GM12878 (cell line): Measurements from ENCODE around the gene SIGLEC10. TPM values are rescaled to one million over a fixed set of nuclear protein-coding genes. Genes with fewer than 3 reads are reported as not detected.
A peak's percentile ranks its signal among the peaks of the same experiment; 100 is the strongest.

ENCODE experiments used
- ATAC-seq: fragments of 200-7000 bp; cut with Tn5 transposase; 3 replicates; pipeline ENCODE4 v1.9.1; 2020; ENCODE audit warnings: mild to moderate bottlenecking, moderate library complexity
- BruUV-seq: library from RNA; stranded (reverse); fragments of 400-500 nt; replicated peaks from 2 replicates; lab custom pipeline; 2021; lab: Mats Ljungman, UMichigan
- CTCF ChIA-PET: fragments of 300-600 bp; sonication (Branson Sonifier 250); formaldehyde crosslinking; extraction: SDS; loops from one replicate; lab custom pipeline; 2021; ENCODE audit warnings: inconsistent platforms; lab: Yijun Ruan, JAX
- POLR2A ChIA-PET: fragments of 350-600 bp; formaldehyde crosslinking; extraction: SDS; loops from one replicate; lab custom pipeline; 2021; ENCODE audit warnings: inconsistent platforms; lab: Charles Lee
- RAD21 ChIA-PET: fragments of 300-600 bp; sonication (Branson Sonifier 250); formaldehyde crosslinking; loops from one replicate; lab custom pipeline; 2023; ENCODE audit warnings: antibody characterized with exemption; ENCODE audit not compliant: unreplicated experiment; lab: Charles Lee
- SMC1A ChIA-PET: fragments of 300-600 bp; sonication (Branson Sonifier 250); formaldehyde crosslinking; loops from one replicate; lab custom pipeline; 2023; ENCODE audit not compliant: unreplicated experiment, uncharacterized antibody; lab: Charles Lee
- DNase-seq: peaks from one replicate; pipeline ENCODE4 v3.0.0-alpha.2; 2011; ENCODE audit warnings: low read depth, low spot score
- FAIRE-seq: peaks from 3 replicates; lab custom pipeline; 2011; peaks lifted over from hg19 to GRCh38; lab: Jason Lieb, UNC
- H2AFZ ChIP-seq: 2 replicates; pipeline ENCODE4 v1.6.0; 2011; ENCODE audit warnings: low read depth, low read length, control low read depth; ENCODE audit not compliant: control insufficient read depth
- H3K27ac ChIP-seq: 2 replicates; pipeline ENCODE4 v1.5.1; 2011; ENCODE audit warnings: control low read depth; ENCODE audit not compliant: control insufficient read depth, insufficient read depth
- H3K27me3 ChIP-seq, 2 experiments: replicated peaks in 1 of 2; 2 replicates each; pipeline versions ENCODE4 v1.6.0 to v1.6.1; 2011; ENCODE audit warnings: low read length in 1 of 2; ENCODE audit not compliant: control insufficient read depth in 2 of 2, insufficient read depth in 2 of 2
- H3K36me3 ChIP-seq, 2 experiments: 2 replicates each; pipeline ENCODE4 v1.5.1; 2011; ENCODE audit warnings: low read length in 1 of 2; ENCODE audit not compliant: control insufficient read depth in 2 of 2, insufficient read depth in 2 of 2
- H3K4me1 ChIP-seq: 2 replicates; pipeline ENCODE4 v1.6.1; 2011; ENCODE audit warnings: mild to moderate bottlenecking, low read length, moderate library complexity, mixed read lengths; ENCODE audit not compliant: control insufficient read depth, insufficient read depth
- H3K4me2 ChIP-seq: 2 replicates; pipeline ENCODE4 v1.6.0; 2011; ENCODE audit warnings: control low read depth; ENCODE audit not compliant: control insufficient read depth, insufficient read depth
- H3K4me3 ChIP-seq: fragments of 200-600 bp; sonication (generic); 2 replicates; pipeline ENCODE4 v1.5.1; 2016
- H3K79me2 ChIP-seq: 2 replicates; pipeline ENCODE4 v1.6.0; 2011; ENCODE audit warnings: low read length; ENCODE audit not compliant: control insufficient read depth, insufficient read depth
- H3K9ac ChIP-seq: 2 replicates; pipeline ENCODE4 v1.8.0; 2011; ENCODE audit warnings: low read length, control low read depth, mixed read lengths; ENCODE audit not compliant: control insufficient read depth, insufficient read depth
- H3K9me3 ChIP-seq: replicated peaks from 3 replicates; pipeline ENCODE4 v1.5.1; 2011; ENCODE audit warnings: mild to moderate bottlenecking, low read length; ENCODE audit not compliant: control insufficient read depth, insufficient read depth
- H4K20me1 ChIP-seq: 2 replicates; pipeline ENCODE4 v1.6.0; 2011; ENCODE audit not compliant: control insufficient read depth, insufficient read depth
- BCL3 ChIP-seq: IDR thresholded peaks from 2 replicates; pipeline ENCODE4 v1.6.1; 2011; ENCODE audit warnings: borderline replicate concordance, low read depth, mild to moderate bottlenecking, moderate library complexity, low read length; ENCODE audit not compliant: insufficient read depth, poor library complexity, severe bottlenecking
- CEBPZ ChIP-seq: fragments of 150-350 bp; IDR thresholded peaks from 2 replicates; pipeline ENCODE4 v1.6.1; 2016; ENCODE audit warnings: low read depth, low read length
- EGR1 ChIP-seq, 2 experiments: IDR thresholded peaks; 1 replicate in 1 of 2; 2 replicates in 1 of 2; pipeline ENCODE4 v1.6.1; 2011 to 2012; ENCODE audit warnings: low read depth in 2 of 2, low read length in 2 of 2, borderline replicate concordance in 1 of 2, mild to moderate bottlenecking in 1 of 2, moderate library complexity in 1 of 2
- NR2F1 ChIP-seq: fragments of 450-650 bp; conservative IDR thresholded peaks from 2 replicates; pipeline ENCODE4 v1.6.1; 2017; ENCODE audit warnings: mild to moderate bottlenecking
- POLR2AphosphoS5 ChIP-seq: IDR thresholded peaks from 2 replicates; pipeline ENCODE4 v1.6.1; 2011; ENCODE audit warnings: mild to moderate bottlenecking, low read length, inconsistent platforms
- ZSCAN29 ChIP-seq: fragments of 450-650 bp; IDR thresholded peaks from 2 replicates; pipeline ENCODE4 v1.6.1; 2017; ENCODE audit warnings: mild to moderate bottlenecking, moderate library complexity
- WGBS: methylation state at CpG from one replicate; pipeline ENCODE4 v1.1.6; 2016; ENCODE audit warnings: low lambda C conversion rate; ENCODE audit not compliant: insufficient replicate concordance, insufficient coverage; ENCODE audit errors: missing lambda C conversion rate; 5-methylcytosine and 5-hydroxymethylcytosine counted together
- in situ Hi-C: fragments of 300-500 bp; cut with MboI; formaldehyde crosslinking; loops from 9 replicates; pipeline ENCODE4 v1.14.3; 2018; ENCODE audit warnings: mixed read lengths
- intact Hi-C: fragments of 100-400 bp; cut with micrococcal nuclease; formaldehyde crosslinking; loops from one replicate; pipeline ENCODE4 v1.14.2; 2022; ENCODE audit not compliant: unreplicated experiment
- polyA plus RNA-seq, 11 experiments: library from polyadenylated mRNA; depleted of rRNA in 4 of 11; unstranded in 6 of 11; stranded (reverse) in 5 of 11; fragments of >200 nt; fragmentation: Nextera tagmentation in 4 of 11; fragmentation: Illumina TruSeq in 1 of 11; extraction: Ambion mirVana in 4 of 11; extraction: Trizol in 1 of 11; gene quantifications; 1 replicate in 1 of 11; 2 replicates in 10 of 11; pipeline versions ENCODE4 v1.2.1 to v1.2.3, GENCODE V29; 2011 to 2016; ENCODE audit warnings: inconsistent platforms in 2 of 11, missing spikeins in 2 of 11, low read depth in 1 of 11
- total RNA-seq, 4 experiments: library from RNA; depleted of rRNA in 3 of 4; stranded (reverse); fragments of >200 nt in 3 of 4; fragmentation: Illumina TruSeq in 1 of 4; extraction: Trizol in 1 of 4; gene quantifications; 2 replicates each; pipeline versions ENCODE4 v1.2.1 to v1.2.3, GENCODE V29; 2013 to 2021

SIGLEC10 gene
- total and polyA plus RNA-seq, 10 of the 15 experiments (the other 5 are each of a cell fraction or from before 2014, with no cell fraction given), result 2.3 to 16.8 (median 7.8) TPM

GRCh38 chr19:51387924-51388389 is 29.5 kb downstream of the SIGLEC10 start, which contains the start of gene LIM2:
Gene LIM2, minus strand, starts transcription at chr19:51387974. Its CDS starts 531 bp downstream, at chr19:51387443.
- in situ Hi-C loops (loop anchor here (25.0 kb wide), 1 partner anchor 1149 kb away; the partner anchor contains the start of gene ZNF808), intact Hi-C loops (no loop called here)
- ATAC-seq (no peak), DNase-seq (no peak), FAIRE-seq (no peak)
- 66% methylated on average over 15 of the region's 15 CpGs for WGBS
- BruUV-seq, result no TSS peak
- no peaks in the 10 kb centered on the region for H3K36me3 ChIP-seq
- ChIA-PET SMC1A (interaction anchor here (0.9 kb wide), 1 partner anchor 12 kb away, joined by 3 read pairs; no protein-coding TSS in a partner anchor), CTCF (interaction anchor here (0.7 to 0.8 kb wide), 2 partner anchors 29 to 273 kb away, joined by 3 read pairs; partner anchors contain the start of gene SIGLEC10), RAD21 (no interaction called here), POLR2A (interaction anchor here (1.0 kb wide), 1 partner anchor 29 kb away, joined by 3 read pairs; the partner anchor contains the start of gene SIGLEC10)
- H3K9me3 ChIP-seq, result no peaks in the 10 kb centered on the region
- TF ChIP-seq BCL3, result peak; percentile 74
- no peak for TF ChIP-seq CEBPZ
- no peak for TF ChIP-seq POLR2AphosphoS5
- TF ChIP-seq NR2F1, result peak; percentile 80
- no peak for TF ChIP-seq ZSCAN29
- peak in 1 of 2 experiments; percentile 59; a peak in 2 of 3 replicates for TF ChIP-seq EGR1 (IDR thresholded peaks at IDR 0.05; ENCODE audit: borderline replicate concordance in 1 of 2, low read depth in 2 of 2, low read length in 2 of 2)
- no peak within 1 kb of the TSS for H3K9ac ChIP-seq
- H3K4me3 ChIP-seq, result no peak within 1 kb of the TSS
- no peaks in the 10 kb centered on the region for H3K79me2 ChIP-seq
- H2AFZ ChIP-seq, result no peak within 1 kb of the TSS
- H3K27ac ChIP-seq, result no peak within 1 kb of the TSS
- H4K20me1 ChIP-seq, result no peaks in the 10 kb centered on the region
- H3K4me2 ChIP-seq, result no peak within 1 kb of the TSS
- peaks cover 9% of the 10 kb centered on the region for H3K4me1 ChIP-seq
- H3K27me3 ChIP-seq, result no peaks in the 10 kb centered on the region
